ENCODE results near the gene TPP1.

Gene TPP1

GRCh38 chr11:6619004-6619745, at the start of gene TPP1:
TPP1 (minus strand) TSS chr11:6619422; CDS start chr11:6619400, 22 bp downstream.
- peak; percentile 40 to 98 (median 88) for DNase-seq

- no peak for DNase-seq
Observed at GRCh38 chr11:6667733-6668374, 48.6 kb upstream of the TPP1 start.

- no peak for DNase-seq
Observed at GRCh38 chr11:6666302-6667183, 47.3 kb upstream of the TPP1 start.

- DNase-seq = no peak
Observed at GRCh38 chr11:6664551-6664950, 45.3 kb upstream of the TPP1 start.

- DNase-seq = no peak
Observed at GRCh38 chr11:6663794-6664469, 44.7 kb upstream of the TPP1 start.

- no peak for DNase-seq
Observed at GRCh38 chr11:6660712-6661111, 41.5 kb upstream of the TPP1 start.

- no peak for DNase-seq
Observed at GRCh38 chr11:6658647-6659046, 39.4 kb upstream of the TPP1 start.

- DNase-seq = no peak
Observed at GRCh38 chr11:6657346-6657745, 38.1 kb upstream of the TPP1 start.

GRCh38 chr11:6656936-6657335, 37.7 kb upstream of the TPP1 start:
- no peak for DNase-seq

GRCh38 chr11:6656584-6656915, 37.3 kb upstream of the TPP1 start:
- no peak for DNase-seq

GRCh38 chr11:6655790-6656583, 36.8 kb upstream of the TPP1 start, which contains the start of gene DCHS1:
DCHS1 (minus strand) TSS chr11:6655809; CDS start chr11:6641613, 14,196 bp downstream.
- peak in 6 of 51 donors; percentile 21 to 55 (median 30) for DNase-seq

GRCh38 chr11:6655020-6655789, 36.0 kb upstream of the TPP1 start:
- peak in 13 of 51 donors; percentile 29 to 76 (median 51) for DNase-seq

GRCh38 chr11:6654281-6655019, 35.2 kb upstream of the TPP1 start:
- peak in 19 of 51 donors; percentile 21 to 76 (median 43) for DNase-seq

- DNase-seq = no peak
Observed at GRCh38 chr11:6653656-6654055, 34.4 kb upstream of the TPP1 start.

- DNase-seq = no peak
Observed at GRCh38 chr11:6653097-6653496, 33.9 kb upstream of the TPP1 start.

GRCh38 chr11:6652182-6652581, 33.0 kb upstream of the TPP1 start:
- DNase-seq = no peak

GRCh38 chr11:6650980-6651379, 31.8 kb upstream of the TPP1 start:
- no peak for DNase-seq

- no peak for DNase-seq
Observed at GRCh38 chr11:6650104-6650503, 30.9 kb upstream of the TPP1 start.

GRCh38 chr11:6648501-6648900, 29.3 kb upstream of the TPP1 start:
- DNase-seq = no peak

All from hypothalamus (tissue), 51 donors.